OCI-LY7 (cell line): ENCODE results near the gene LY9. TPM values are rescaled to one million over a fixed set of nuclear protein-coding genes. Genes with fewer than 3 reads are reported as not detected.

Source experiments
- BruUV-seq: library from RNA; stranded (reverse); fragments of 400-500 nt; replicated peaks from 2 replicates; lab custom pipeline; 2021; lab: Mats Ljungman, UMichigan
- CTCF ChIA-PET: fragments of 300-600 bp; sonication (Branson Sonifier 250); formaldehyde crosslinking; loops from one replicate; lab custom pipeline; 2022; ENCODE audit warnings: antibody characterized with exemption; ENCODE audit not compliant: unreplicated experiment; lab: Charles Lee
- POLR2A ChIA-PET: fragments of 300-600 bp; sonication (Branson Sonifier 250); formaldehyde crosslinking; loops from one replicate; lab custom pipeline; 2022; ENCODE audit warnings: antibody characterized with exemption; lab: Charles Lee
- DNase-seq: peaks from one replicate; pipeline ENCODE4 v3.0.0-alpha.2; 2015; ENCODE audit warnings: low spot score
- H2AFZ ChIP-seq: fragments of 200-600 bp; sonication (generic), shearing (Covaris generic); 2 replicates; pipeline ENCODE4 v1.6.1; 2014; ENCODE audit warnings: mild to moderate bottlenecking, antibody characterized with exemption, low read length, moderate library complexity
- H3K27ac ChIP-seq: fragments of 200-600 bp; sonication (generic); 2 replicates; pipeline ENCODE4 v1.5.1; 2014; ENCODE audit warnings: mixed run types, low read depth, mild to moderate bottlenecking, moderate library complexity, low read length, inconsistent platforms; ENCODE audit not compliant: poor library complexity, severe bottlenecking
- H3K36me3 ChIP-seq: fragments of 200-600 bp; sonication (generic); 2 replicates; pipeline ENCODE4 v1.6.1; 2014; ENCODE audit warnings: mild to moderate bottlenecking, antibody characterized with exemption, low read length, moderate library complexity, mixed read lengths; ENCODE audit not compliant: insufficient read depth
- H3K4me1 ChIP-seq: fragments of 200-600 bp; sonication (generic); 2 replicates; pipeline ENCODE4 v1.5.1; 2014; ENCODE audit warnings: mild to moderate bottlenecking, low read length; ENCODE audit not compliant: insufficient read depth, poor library complexity, severe bottlenecking
- H3K4me2 ChIP-seq: fragments of 200-600 bp; sonication (generic); 2 replicates; pipeline ENCODE4 v1.6.1; 2014; ENCODE audit warnings: mild to moderate bottlenecking, low read length
- H3K4me3 ChIP-seq: fragments of 200-600 bp; sonication (generic); 2 replicates; pipeline ENCODE4 v1.5.1; 2014; ENCODE audit warnings: mild to moderate bottlenecking, low read depth, low read length; ENCODE audit not compliant: poor library complexity, severe bottlenecking
- H3K79me2 ChIP-seq: fragments of 200-600 bp; sonication (generic); 2 replicates; pipeline ENCODE4 v1.6.1; 2016; ENCODE audit warnings: low read depth, mild to moderate bottlenecking, low read length, moderate library complexity, mixed read lengths; ENCODE audit not compliant: insufficient read depth
- H3K9me2 ChIP-seq: fragments of 200-600 bp; sonication (generic); 2 replicates; pipeline ENCODE4 v1.6.1; 2016; ENCODE audit warnings: mild to moderate bottlenecking, low read length, mixed read lengths; ENCODE audit not compliant: insufficient read depth
- H3K9me3 ChIP-seq: fragments of 200-600 bp; sonication (generic); 2 replicates; pipeline ENCODE4 v1.6.1; 2014; ENCODE audit warnings: mild to moderate bottlenecking, mixed run types, low read length, mixed read lengths
- H4K20me1 ChIP-seq: fragments of 200-600 bp; sonication (generic); 2 replicates; pipeline ENCODE4 v1.6.1; 2014; ENCODE audit warnings: mild to moderate bottlenecking, antibody characterized with exemption, low read length, moderate library complexity, mixed read lengths; ENCODE audit not compliant: insufficient read depth
- EZH2phosphoT487 ChIP-seq: fragments of 200-600 bp; sonication (generic); IDR thresholded peaks from 2 replicates; pipeline ENCODE4 v1.6.1; 2018; ENCODE audit warnings: low read depth, borderline replicate concordance, mild to moderate bottlenecking, mixed run types, antibody characterized with exemption, low read length, moderate library complexity, mixed read lengths
- intact Hi-C: fragments of 100-400 bp; cut with micrococcal nuclease; formaldehyde crosslinking; loops from one replicate; pipeline ENCODE4 v1.10.0; 2022; ENCODE audit not compliant: unreplicated experiment
- total RNA-seq, 2 experiments: library from RNA; depleted of rRNA in 1 of 2; stranded (reverse); fragments of >200 nt in 1 of 2; shearing (Covaris generic) in 1 of 2; gene quantifications; 2 replicates each; pipeline ENCODE4 v1.2.3, GENCODE V29; 2014 to 2022
- TF ChIP-seq, protein P1 (sequence below): fragments of 200-600 bp; sonication (generic); conservative IDR thresholded peaks from 2 replicates; pipeline ENCODE4 v1.5.1; 2014; ENCODE audit warnings: mild to moderate bottlenecking, antibody characterized with exemption, low read length, moderate library complexity, mixed read lengths

The LY9 gene
- total RNA-seq, 2 experiments from 2014 or later: 28.4 to 40.2 TPM

DNA sequence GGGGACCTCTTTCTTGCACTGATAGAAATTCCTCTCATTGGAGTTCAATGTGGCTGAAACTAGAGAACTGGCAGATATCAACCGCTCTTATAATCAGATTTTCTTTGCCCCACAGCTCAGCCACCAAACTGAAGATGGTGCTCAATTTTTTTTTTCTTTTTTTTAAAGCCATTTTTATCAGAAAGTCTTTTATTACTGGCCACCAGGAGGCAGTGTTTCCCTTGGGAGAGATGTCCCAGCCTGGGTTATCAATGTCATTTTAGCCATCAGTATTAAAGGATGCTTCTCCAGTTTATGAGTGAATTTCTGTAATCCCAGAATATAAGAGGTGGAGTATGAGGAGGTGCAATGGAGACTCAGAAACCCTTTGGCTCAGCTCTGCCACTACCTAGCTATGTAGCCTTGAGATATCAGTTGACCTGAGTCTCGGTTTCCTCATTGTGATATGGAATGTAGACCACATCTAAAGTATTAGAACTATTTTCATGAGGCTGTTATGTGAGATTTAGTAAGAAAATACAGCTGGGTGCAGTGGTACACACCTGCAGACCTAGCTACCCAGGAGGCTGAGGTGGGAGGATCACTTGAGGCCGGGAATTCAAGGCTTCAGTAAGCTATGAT lies 39.1 kb downstream of the LY9 start:
- peaks cover 27% of the 10 kb centered on the region for H3K4me1 ChIP-seq
- no peak for TF ChIP-seq EZH2phosphoT487
- TF ChIP-seq, protein P1, sequence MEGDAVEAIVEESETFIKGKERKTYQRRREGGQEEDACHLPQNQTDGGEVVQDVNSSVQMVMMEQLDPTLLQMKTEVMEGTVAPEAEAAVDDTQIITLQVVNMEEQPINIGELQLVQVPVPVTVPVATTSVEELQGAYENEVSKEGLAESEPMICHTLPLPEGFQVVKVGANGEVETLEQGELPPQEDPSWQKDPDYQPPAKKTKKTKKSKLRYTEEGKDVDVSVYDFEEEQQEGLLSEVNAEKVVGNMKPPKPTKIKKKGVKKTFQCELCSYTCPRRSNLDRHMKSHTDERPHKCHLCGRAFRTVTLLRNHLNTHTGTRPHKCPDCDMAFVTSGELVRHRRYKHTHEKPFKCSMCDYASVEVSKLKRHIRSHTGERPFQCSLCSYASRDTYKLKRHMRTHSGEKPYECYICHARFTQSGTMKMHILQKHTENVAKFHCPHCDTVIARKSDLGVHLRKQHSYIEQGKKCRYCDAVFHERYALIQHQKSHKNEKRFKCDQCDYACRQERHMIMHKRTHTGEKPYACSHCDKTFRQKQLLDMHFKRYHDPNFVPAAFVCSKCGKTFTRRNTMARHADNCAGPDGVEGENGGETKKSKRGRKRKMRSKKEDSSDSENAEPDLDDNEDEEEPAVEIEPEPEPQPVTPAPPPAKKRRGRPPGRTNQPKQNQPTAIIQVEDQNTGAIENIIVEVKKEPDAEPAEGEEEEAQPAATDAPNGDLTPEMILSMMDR: peak; percentile 99
- no TSS peak for BruUV-seq

DNA sequence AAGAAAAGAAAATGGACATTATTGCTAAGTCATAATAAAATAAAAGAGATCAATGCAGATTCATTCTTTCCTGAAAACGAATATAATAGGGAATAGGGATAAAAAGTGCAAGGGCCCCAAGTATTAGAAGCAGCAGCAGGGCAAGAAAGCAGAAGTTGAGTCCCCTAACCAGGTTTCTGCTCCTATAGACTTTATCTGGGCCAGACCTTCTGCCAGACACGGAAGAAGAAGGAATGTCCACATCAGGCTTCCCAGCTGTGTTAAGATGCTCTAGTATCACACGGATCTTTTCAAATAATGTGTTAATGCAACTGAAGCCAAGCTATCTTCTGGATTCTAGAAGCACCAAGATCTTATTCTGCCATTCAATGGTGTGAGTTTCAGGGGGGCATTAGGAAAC lies 39.8 kb downstream of the LY9 start:
- POLR2A ChIA-PET: interaction anchor here (1.4 to 3.0 kb wide), 5 partner anchors 11 to 116 kb away, joined by 3 to 10 read pairs (median 7); no protein-coding TSS in a partner anchor
- BruUV-seq: no TSS peak
- intact Hi-C loops: loop anchor here (1.0 to 10.0 kb wide), 5 partner anchors 42 to 411 kb away; partner anchors contain the start of gene KLHDC9

More for the DNA sequence above, 39.1 kb downstream of the LY9 start:
- ChIA-PET POLR2A (interaction anchor here (0.6 to 1.7 kb wide), 4 partner anchors 11 to 301 kb away, joined by 3 to 7 read pairs (median 3); no protein-coding TSS in a partner anchor), CTCF (interaction anchor here (1.1 to 4.9 kb wide), 3 partner anchors 37 to 118 kb away, joined by 3 to 52 read pairs (median 10); partner anchors contain the start of gene ITLN2)
- no peaks in the 10 kb centered on the region for H4K20me1 ChIP-seq
- peak; percentile 80 for DNase-seq
- no peak overlapping the region for H3K27ac ChIP-seq
- no peaks in the 10 kb centered on the region for H3K79me2 ChIP-seq
- no peak overlapping the region for H3K4me3 ChIP-seq
- no peak overlapping the region for H3K4me2 ChIP-seq
- H3K36me3 ChIP-seq: no peaks in the 10 kb centered on the region
- H3K9me2 ChIP-seq: no peaks in the 10 kb centered on the region
- intact Hi-C loops: loop anchor here (1.0 to 10.0 kb wide), 6 partner anchors 42 to 410 kb away; partner anchors contain the start of gene KLHDC9
- H2AFZ ChIP-seq: no peak overlapping the region
- no peaks in the 10 kb centered on the region for H3K9me3 ChIP-seq

More for the DNA sequence above, 39.8 kb downstream of the LY9 start:
- Histone ChIP-seq H3K9me3 (no peaks in the 10 kb centered on the region), H3K9me2 (no peaks in the 10 kb centered on the region), H4K20me1 (no peaks in the 10 kb centered on the region), H3K4me3 (no peak overlapping the region), H3K4me1 (peaks cover 27% of the 10 kb centered on the region), H3K27ac (no peak overlapping the region), H2AFZ (peak overlapping the region; percentile 81; the same call in 1 of the 2 replicates), H3K36me3 (no peaks in the 10 kb centered on the region), H3K4me2 (no peak overlapping the region), H3K79me2 (no peaks in the 10 kb centered on the region)
- CTCF ChIA-PET: interaction anchor here (1.0 to 4.9 kb wide), 3 partner anchors 59 to 122 kb away, joined by 3 to 52 read pairs (median 10); partner anchors contain the start of gene ITLN2
- no peak for DNase-seq
- no peak for TF ChIP-seq EZH2phosphoT487
- TF ChIP-seq, protein P1: no peak
